GM10266 (cell line): Measurements from ENCODE around the gene HOXC10.

Experiments used
- DNase-seq: peaks from one replicate; pipeline ENCODE4 v3.0.0; 2012; ENCODE audit errors: extremely low spot score
- CTCF ChIP-seq: IDR thresholded peaks from 2 replicates; pipeline ENCODE4 v1.5.1; 2012; ENCODE audit warnings: mild to moderate bottlenecking, low read depth; ENCODE audit not compliant: control insufficient read depth, insufficient read depth; ENCODE audit errors: missing control alignments

HOXC10 gene

GRCh38 chr12:54010053-54010971 lies 25.4 kb downstream of the HOXC10 start:
- no peak for TF ChIP-seq CTCF
- DNase-seq: no peak

GRCh38 chr12:54010972-54011664 lies 26.2 kb downstream of the HOXC10 start:
- DNase-seq: no peak
- no peak for TF ChIP-seq CTCF

GRCh38 chr12:54011665-54012532 lies 27.0 kb downstream of the HOXC10 start:
- TF ChIP-seq CTCF: no peak
- no peak for DNase-seq

DNA sequence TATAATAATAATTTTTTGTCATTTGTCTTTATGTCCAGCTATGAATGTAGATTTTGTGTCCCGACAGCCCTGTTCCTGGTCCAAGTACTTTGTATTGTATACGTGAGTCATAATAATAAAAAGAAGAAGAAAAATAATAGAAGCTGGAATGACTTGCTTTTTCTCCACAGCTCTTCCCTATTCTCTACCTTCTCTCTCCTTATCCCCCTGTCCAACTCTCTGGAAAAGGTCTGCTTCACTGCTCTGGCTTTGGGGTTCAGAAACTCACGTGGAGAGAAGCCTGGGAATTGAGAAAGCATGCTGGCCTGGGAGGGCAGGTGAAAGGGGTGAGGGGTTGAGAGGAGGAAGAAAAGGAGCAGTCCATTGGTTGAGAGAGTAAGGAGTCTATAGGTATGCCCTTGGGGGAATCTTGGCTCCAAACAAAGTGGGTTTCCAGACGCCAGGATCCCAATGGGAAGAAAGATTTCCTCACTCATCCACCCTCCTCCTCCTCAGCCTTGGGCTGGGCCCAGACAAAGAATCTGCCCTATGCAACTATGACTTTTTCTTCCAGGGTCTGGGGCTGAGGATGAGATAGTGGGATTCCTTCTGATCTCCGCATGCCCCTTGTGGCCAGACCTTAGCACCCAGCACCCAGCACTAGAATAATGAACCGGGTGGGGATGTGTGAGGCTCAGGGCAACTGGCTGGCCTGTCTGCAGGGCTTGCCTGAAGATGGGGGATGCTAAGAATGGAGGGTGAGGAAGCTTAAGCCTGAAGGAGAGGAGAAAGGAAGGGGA lies 27.9 kb downstream of the HOXC10 start:
- TF ChIP-seq CTCF: no peak
- DNase-seq: no peak

DNA sequence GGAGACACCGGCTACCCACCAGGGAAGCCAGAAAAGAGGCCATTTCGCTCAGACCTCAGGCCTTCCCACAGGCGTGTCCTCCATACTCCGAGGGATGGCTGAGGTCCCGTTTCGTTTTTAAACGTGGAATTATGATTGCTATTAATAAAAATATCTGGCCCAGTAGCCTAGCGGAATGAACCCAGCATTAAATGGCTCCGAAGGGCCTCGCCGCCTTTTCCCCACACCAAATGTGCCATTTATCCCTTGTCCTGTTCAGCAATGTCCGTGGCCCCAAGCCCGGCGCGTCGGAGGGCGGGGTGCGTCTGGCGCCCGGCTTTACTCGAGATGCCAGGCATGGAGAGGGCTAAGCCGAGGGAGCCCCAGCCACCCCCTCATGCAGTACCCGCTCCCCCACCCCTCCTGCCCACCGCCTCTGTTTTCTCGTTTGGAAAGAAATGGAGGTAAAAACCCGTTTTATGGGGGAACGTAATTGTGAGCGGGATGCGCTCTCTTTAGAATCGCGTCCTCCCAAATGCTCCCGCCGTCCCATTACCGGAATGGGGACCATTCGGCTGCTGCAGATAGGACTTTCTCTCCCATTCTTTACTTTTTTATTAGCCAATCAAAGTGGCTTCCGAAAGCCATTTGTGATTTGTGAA lies 29.6 kb downstream of the HOXC10 start:
- TF ChIP-seq CTCF: no peak

More for the DNA sequence above, 29.6 kb downstream of the HOXC10 start:
- no peak for DNase-seq
